ENCODE data around the gene EDNRA. TPM values are rescaled to one million over a fixed set of nuclear protein-coding genes. Genes with fewer than 3 reads are reported as not detected.

The EDNRA gene
- polyA plus RNA-seq, 1 of the 3 experiments (the other 2 are of a cell fraction), result 1.2 TPM

DNA sequence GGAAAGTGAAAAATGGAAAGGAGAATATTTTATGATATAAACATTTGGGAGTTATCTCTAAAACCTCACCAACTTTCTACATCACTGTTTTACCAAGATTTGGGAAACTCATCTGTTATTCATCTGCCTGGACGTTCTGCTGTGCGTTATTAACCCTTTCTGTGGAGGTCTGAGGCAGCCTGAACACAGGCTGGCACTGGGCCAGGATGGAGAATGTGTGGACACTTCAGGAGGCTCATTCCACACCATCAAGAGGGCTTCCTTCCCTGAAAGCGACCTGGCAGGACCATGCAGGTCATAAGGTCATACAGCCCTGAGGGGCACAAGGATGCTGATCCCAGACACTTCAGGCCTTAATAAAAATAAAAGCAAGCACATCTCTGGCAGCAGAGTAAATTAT lies 105.1 kb downstream of the EDNRA start:
- H3K4me2 ChIP-seq, result no peak overlapping the region
- WGBS (ENCODE audit: low lambda C conversion rate), result 57% methylated on average over 3 of the region's 3 CpGs
- no peaks in the 10 kb centered on the region for H3K9me2 ChIP-seq
- no peak overlapping the region for H2AFZ ChIP-seq (ENCODE audit: low read depth)
- H4K20me1 ChIP-seq (ENCODE audit: insufficient read depth), result no peaks in the 10 kb centered on the region
- H3K9me3 ChIP-seq, result no peaks in the 10 kb centered on the region
- no peaks in the 10 kb centered on the region for H3K27me3 ChIP-seq (ENCODE audit: insufficient read depth)
- ChIA-PET CTCF (interaction anchor here (1.1 to 5.1 kb wide), 6 partner anchors 280 to 489 kb away, joined by 3 to 47 read pairs (median 8); no protein-coding TSS in a partner anchor), POLR2A (no interaction called here)
- no peak for DNase-seq
- peaks cover 7 to 12% of the 10 kb centered on the region in 2 experiments; a peak in 3 of 4 replicates for H3K4me1 ChIP-seq (ENCODE audit: control insufficient read depth in 1 of 2, insufficient read depth in 2 of 2, low read depth in 1 of 2, low read length in 1 of 2)
- no peaks in the 10 kb centered on the region for H3K36me3 ChIP-seq (replicated peaks in 1 of 2; ENCODE audit: control insufficient read depth in 1 of 2, insufficient read depth in 2 of 2, low read length in 1 of 2)
- peaks cover 3% of the 10 kb centered on the region for H3F3A ChIP-seq (replicated peaks; ENCODE audit: insufficient read depth)
- H3K79me2 ChIP-seq (ENCODE audit: insufficient read depth), result no peaks in the 10 kb centered on the region
- no peak overlapping the region for H3K9ac ChIP-seq
- no peak for TF ChIP-seq CHD2 (IDR thresholded peaks at IDR 0.05; ENCODE audit: low read length, partially characterized antibody)
- no peak for TF ChIP-seq SIN3A (IDR thresholded peaks at IDR 0.05; ENCODE audit: borderline replicate concordance, low read depth, low read length)
- TF ChIP-seq, protein P1, sequence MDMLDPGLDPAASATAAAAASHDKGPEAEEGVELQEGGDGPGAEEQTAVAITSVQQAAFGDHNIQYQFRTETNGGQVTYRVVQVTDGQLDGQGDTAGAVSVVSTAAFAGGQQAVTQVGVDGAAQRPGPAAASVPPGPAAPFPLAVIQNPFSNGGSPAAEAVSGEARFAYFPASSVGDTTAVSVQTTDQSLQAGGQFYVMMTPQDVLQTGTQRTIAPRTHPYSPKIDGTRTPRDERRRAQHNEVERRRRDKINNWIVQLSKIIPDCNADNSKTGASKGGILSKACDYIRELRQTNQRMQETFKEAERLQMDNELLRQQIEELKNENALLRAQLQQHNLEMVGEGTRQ (IDR thresholded peaks at IDR 0.05; ENCODE audit: borderline replicate concordance, low read depth, low read length), result no peak
- TF ChIP-seq ELF1 (IDR thresholded peaks at IDR 0.05), result no peak
- TF ChIP-seq FOXJ3 (CRISPR knock-in tag; IDR thresholded peaks at IDR 0.05), result no peak
- no peak for TF ChIP-seq NFIC (IDR thresholded peaks at IDR 0.05; ENCODE audit: borderline replicate concordance)
- no peak for TF ChIP-seq RXRA (IDR thresholded peaks at IDR 0.05; ENCODE audit: borderline replicate concordance, low read depth)
- TF ChIP-seq, protein P2, sequence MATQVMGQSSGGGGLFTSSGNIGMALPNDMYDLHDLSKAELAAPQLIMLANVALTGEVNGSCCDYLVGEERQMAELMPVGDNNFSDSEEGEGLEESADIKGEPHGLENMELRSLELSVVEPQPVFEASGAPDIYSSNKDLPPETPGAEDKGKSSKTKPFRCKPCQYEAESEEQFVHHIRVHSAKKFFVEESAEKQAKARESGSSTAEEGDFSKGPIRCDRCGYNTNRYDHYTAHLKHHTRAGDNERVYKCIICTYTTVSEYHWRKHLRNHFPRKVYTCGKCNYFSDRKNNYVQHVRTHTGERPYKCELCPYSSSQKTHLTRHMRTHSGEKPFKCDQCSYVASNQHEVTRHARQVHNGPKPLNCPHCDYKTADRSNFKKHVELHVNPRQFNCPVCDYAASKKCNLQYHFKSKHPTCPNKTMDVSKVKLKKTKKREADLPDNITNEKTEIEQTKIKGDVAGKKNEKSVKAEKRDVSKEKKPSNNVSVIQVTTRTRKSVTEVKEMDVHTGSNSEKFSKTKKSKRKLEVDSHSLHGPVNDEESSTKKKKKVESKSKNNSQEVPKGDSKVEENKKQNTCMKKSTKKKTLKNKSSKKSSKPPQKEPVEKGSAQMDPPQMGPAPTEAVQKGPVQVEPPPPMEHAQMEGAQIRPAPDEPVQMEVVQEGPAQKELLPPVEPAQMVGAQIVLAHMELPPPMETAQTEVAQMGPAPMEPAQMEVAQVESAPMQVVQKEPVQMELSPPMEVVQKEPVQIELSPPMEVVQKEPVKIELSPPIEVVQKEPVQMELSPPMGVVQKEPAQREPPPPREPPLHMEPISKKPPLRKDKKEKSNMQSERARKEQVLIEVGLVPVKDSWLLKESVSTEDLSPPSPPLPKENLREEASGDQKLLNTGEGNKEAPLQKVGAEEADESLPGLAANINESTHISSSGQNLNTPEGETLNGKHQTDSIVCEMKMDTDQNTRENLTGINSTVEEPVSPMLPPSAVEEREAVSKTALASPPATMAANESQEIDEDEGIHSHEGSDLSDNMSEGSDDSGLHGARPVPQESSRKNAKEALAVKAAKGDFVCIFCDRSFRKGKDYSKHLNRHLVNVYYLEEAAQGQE (IDR thresholded peaks at IDR 0.05; ENCODE audit: low read depth, low read length), result no peak
- TF ChIP-seq TEAD4 (IDR thresholded peaks at IDR 0.05; ENCODE audit: borderline replicate concordance, insufficient read depth), result no peak
- no peak overlapping the region; a peak in 1 of 4 replicates for H3K27ac ChIP-seq (ENCODE audit: low read depth in 2 of 2, low read length in 1 of 2)
- H3K4me3 ChIP-seq (ENCODE audit: low read depth in 2 of 2, low read length in 1 of 2), result no peak overlapping the region

DNA sequence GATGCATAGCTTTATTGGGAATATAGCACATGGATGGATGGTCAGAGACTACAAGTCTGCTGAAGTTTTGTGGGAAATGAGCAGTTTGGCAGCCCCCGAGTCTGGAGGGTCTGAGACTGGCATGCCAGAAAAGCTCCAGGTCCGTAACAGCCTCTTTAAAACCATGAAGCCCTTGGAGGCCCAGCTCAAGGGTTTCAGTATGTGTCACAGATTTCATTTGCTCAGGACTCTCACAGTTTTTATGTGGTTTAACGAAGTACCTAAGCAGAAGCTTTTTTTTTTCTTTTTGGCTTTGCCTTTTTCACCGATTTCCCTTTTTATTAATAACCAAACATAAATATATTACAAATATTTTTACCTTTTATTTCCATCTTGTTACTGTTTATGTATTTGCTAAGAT lies 105.7 kb downstream of the EDNRA start:
- no peaks in the 10 kb centered on the region for H3K36me3 ChIP-seq (replicated peaks in 1 of 2; ENCODE audit: control insufficient read depth in 1 of 2, insufficient read depth in 2 of 2, low read length in 1 of 2)
- WGBS (ENCODE audit: low lambda C conversion rate), result 84% methylated on average over 2 of the region's 4 CpGs
- no peaks in the 10 kb centered on the region for H3K79me2 ChIP-seq (ENCODE audit: insufficient read depth)
- peaks cover 7 to 12% of the 10 kb centered on the region in 2 experiments; a peak in 3 of 4 replicates for H3K4me1 ChIP-seq (ENCODE audit: control insufficient read depth in 1 of 2, insufficient read depth in 2 of 2, low read depth in 1 of 2, low read length in 1 of 2)
- H2AFZ ChIP-seq (ENCODE audit: low read depth), result no peak overlapping the region
- no peak for DNase-seq
- POLR2A ChIA-PET, result no interaction called here
- no peaks in the 10 kb centered on the region for H3K9me2 ChIP-seq
- CTCF ChIA-PET, result interaction anchor here (0.9 to 5.1 kb wide), 8 partner anchors 9 to 567 kb away, joined by 3 to 47 read pairs (median 8); no protein-coding TSS in a partner anchor
- no peaks in the 10 kb centered on the region for H3K9me3 ChIP-seq
- H3K27ac ChIP-seq (ENCODE audit: low read depth in 2 of 2, low read length in 1 of 2), result peak overlapping the region in 1 of 2 experiments; percentile 67; a peak in 2 of 4 replicates
- no peaks in the 10 kb centered on the region for H4K20me1 ChIP-seq (ENCODE audit: insufficient read depth)
- H3K4me3 ChIP-seq (ENCODE audit: low read depth in 2 of 2, low read length in 1 of 2), result no peak overlapping the region
- no peak overlapping the region for H3K9ac ChIP-seq
- no peaks in the 10 kb centered on the region for H3K27me3 ChIP-seq (ENCODE audit: insufficient read depth)
- peaks cover 3% of the 10 kb centered on the region for H3F3A ChIP-seq (replicated peaks; ENCODE audit: insufficient read depth)
- no peak overlapping the region for H3K4me2 ChIP-seq
- TF ChIP-seq CHD2 (IDR thresholded peaks at IDR 0.05; ENCODE audit: low read length, partially characterized antibody) (no peak), TEAD4 (IDR thresholded peaks at IDR 0.05; ENCODE audit: borderline replicate concordance, insufficient read depth) (no peak), JUND (IDR thresholded peaks at IDR 0.05) (no peak), FOXM1 (IDR thresholded peaks at IDR 0.05; ENCODE audit: low read depth) (no peak), SMC3 (IDR thresholded peaks at IDR 0.05; ENCODE audit: low read depth, low read length) (no peak), POLR2AphosphoS5 (IDR thresholded peaks at IDR 0.05; ENCODE audit: low read depth, low read length) (no peak), MEF2A (IDR thresholded peaks at IDR 0.05; ENCODE audit: borderline replicate concordance, low read depth) (no peak), RAD21 (IDR thresholded peaks at IDR 0.05; ENCODE audit: low read length) (no peak), TCF12 (IDR thresholded peaks at IDR 0.05) (no peak)
- TF ChIP-seq, protein P3, sequence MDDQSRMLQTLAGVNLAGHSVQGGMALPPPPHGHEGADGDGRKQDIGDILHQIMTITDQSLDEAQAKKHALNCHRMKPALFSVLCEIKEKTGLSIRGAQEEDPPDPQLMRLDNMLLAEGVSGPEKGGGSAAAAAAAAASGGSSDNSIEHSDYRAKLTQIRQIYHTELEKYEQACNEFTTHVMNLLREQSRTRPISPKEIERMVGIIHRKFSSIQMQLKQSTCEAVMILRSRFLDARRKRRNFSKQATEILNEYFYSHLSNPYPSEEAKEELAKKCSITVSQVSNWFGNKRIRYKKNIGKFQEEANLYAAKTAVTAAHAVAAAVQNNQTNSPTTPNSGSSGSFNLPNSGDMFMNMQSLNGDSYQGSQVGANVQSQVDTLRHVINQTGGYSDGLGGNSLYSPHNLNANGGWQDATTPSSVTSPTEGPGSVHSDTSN (IDR thresholded peaks at IDR 0.05), result no peak
- TF ChIP-seq, protein P4, sequence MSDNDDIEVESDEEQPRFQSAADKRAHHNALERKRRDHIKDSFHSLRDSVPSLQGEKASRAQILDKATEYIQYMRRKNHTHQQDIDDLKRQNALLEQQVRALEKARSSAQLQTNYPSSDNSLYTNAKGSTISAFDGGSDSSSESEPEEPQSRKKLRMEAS (IDR thresholded peaks at IDR 0.05; ENCODE audit: low read depth), result no peak
- TF ChIP-seq, protein P5, sequence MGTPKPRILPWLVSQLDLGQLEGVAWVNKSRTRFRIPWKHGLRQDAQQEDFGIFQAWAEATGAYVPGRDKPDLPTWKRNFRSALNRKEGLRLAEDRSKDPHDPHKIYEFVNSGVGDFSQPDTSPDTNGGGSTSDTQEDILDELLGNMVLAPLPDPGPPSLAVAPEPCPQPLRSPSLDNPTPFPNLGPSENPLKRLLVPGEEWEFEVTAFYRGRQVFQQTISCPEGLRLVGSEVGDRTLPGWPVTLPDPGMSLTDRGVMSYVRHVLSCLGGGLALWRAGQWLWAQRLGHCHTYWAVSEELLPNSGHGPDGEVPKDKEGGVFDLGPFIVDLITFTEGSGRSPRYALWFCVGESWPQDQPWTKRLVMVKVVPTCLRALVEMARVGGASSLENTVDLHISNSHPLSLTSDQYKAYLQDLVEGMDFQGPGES (IDR thresholded peaks at IDR 0.05; ENCODE audit: low read depth, low read length), result no peak
- TF ChIP-seq, protein P6, sequence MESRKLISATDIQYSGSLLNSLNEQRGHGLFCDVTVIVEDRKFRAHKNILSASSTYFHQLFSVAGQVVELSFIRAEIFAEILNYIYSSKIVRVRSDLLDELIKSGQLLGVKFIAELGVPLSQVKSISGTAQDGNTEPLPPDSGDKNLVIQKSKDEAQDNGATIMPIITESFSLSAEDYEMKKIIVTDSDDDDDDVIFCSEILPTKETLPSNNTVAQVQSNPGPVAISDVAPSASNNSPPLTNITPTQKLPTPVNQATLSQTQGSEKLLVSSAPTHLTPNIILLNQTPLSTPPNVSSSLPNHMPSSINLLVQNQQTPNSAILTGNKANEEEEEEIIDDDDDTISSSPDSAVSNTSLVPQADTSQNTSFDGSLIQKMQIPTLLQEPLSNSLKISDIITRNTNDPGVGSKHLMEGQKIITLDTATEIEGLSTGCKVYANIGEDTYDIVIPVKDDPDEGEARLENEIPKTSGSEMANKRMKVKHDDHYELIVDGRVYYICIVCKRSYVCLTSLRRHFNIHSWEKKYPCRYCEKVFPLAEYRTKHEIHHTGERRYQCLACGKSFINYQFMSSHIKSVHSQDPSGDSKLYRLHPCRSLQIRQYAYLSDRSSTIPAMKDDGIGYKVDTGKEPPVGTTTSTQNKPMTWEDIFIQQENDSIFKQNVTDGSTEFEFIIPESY (IDR thresholded peaks at IDR 0.05; ENCODE audit: borderline replicate concordance, low read depth), result no peak

All from SK-N-SH (cell line).